H9 (cell line): Measurements from ENCODE around the gene TFDP1. TPM values are rescaled to one million over a fixed set of nuclear protein-coding genes. Genes with fewer than 3 reads are reported as not detected.
A peak's percentile ranks its signal among the peaks of the same experiment; 100 is the strongest.

Experiments used
- DNase-seq: peaks from one replicate; pipeline ENCODE4 v3.0.0-alpha.2; 2017
- H2AFZ ChIP-seq: one replicate; pipeline ENCODE4 v1.6.1; 2013; ENCODE audit warnings: mild to moderate bottlenecking, low read length, control low read depth, moderate library complexity
- H2AK5ac ChIP-seq: 2 replicates; pipeline ENCODE4 v1.6.1; 2013; ENCODE audit warnings: low read length, control low read depth, mixed read lengths; ENCODE audit not compliant: insufficient read length
- H2BK120ac ChIP-seq: one replicate; pipeline ENCODE4 v1.6.1; 2013; ENCODE audit warnings: low read depth, mild to moderate bottlenecking, low read length, control low read depth, inconsistent platforms; ENCODE audit not compliant: poor library complexity, severe bottlenecking
- H2BK12ac ChIP-seq: 2 replicates; pipeline ENCODE4 v1.6.1; 2013; ENCODE audit warnings: low read length, control low read depth, mixed read lengths, low read depth; ENCODE audit not compliant: insufficient read length
- H2BK15ac ChIP-seq: 2 replicates; pipeline ENCODE4 v1.6.1; 2013; ENCODE audit warnings: low read depth, low read length, control low read depth
- H2BK20ac ChIP-seq: one replicate; pipeline ENCODE4 v1.6.1; 2013; ENCODE audit warnings: low read depth, mild to moderate bottlenecking, low read length, control low read depth, inconsistent platforms; ENCODE audit not compliant: poor library complexity, severe bottlenecking
- H2BK5ac ChIP-seq: 2 replicates; pipeline ENCODE4 v1.6.1; 2013; ENCODE audit warnings: low read length, control low read depth, mixed read lengths; ENCODE audit not compliant: insufficient read length
- H3K14ac ChIP-seq: 2 replicates; pipeline ENCODE4 v1.6.1; 2013; ENCODE audit warnings: low read length, control low read depth; ENCODE audit not compliant: insufficient read depth
- H3K18ac ChIP-seq: 2 replicates; pipeline ENCODE4 v1.6.1; 2013; ENCODE audit warnings: low read depth, mild to moderate bottlenecking, mixed read lengths, low read length, control low read depth; ENCODE audit not compliant: insufficient read length
- H3K23ac ChIP-seq: 2 replicates; pipeline ENCODE4 v1.6.1; 2013; ENCODE audit warnings: low read length, control low read depth, mixed read lengths, low read depth; ENCODE audit not compliant: insufficient read length
- H3K23me2 ChIP-seq: 2 replicates; pipeline ENCODE4 v1.6.1; 2013; ENCODE audit warnings: low read depth, mild to moderate bottlenecking, mixed read lengths, low read length, control low read depth; ENCODE audit not compliant: insufficient read length, poor library complexity, severe bottlenecking
- H3K27ac ChIP-seq: 2 replicates; pipeline ENCODE4 v1.5.1; 2013; ENCODE audit warnings: low read length, control low read depth, mixed read lengths, low read depth; ENCODE audit not compliant: insufficient read length
- H3K27me3 ChIP-seq: 2 replicates; pipeline ENCODE4 v1.6.1; 2013; ENCODE audit warnings: low read length, control low read depth, inconsistent platforms; ENCODE audit not compliant: insufficient read depth
- H3K4ac ChIP-seq: 2 replicates; pipeline ENCODE4 v1.6.1; 2013; ENCODE audit warnings: low read depth, mild to moderate bottlenecking, control low read depth, inconsistent platforms, low read length, moderate library complexity
- H3K4me1 ChIP-seq: 2 replicates; pipeline ENCODE4 v1.6.1; 2013; ENCODE audit warnings: low read length, control low read depth, inconsistent platforms; ENCODE audit not compliant: insufficient read depth
- H3K4me2 ChIP-seq: 2 replicates; pipeline ENCODE4 v1.6.1; 2013; ENCODE audit warnings: low read length, control low read depth, mixed read lengths; ENCODE audit not compliant: insufficient read length, insufficient read depth
- H3K56ac ChIP-seq: 2 replicates; pipeline ENCODE4 v1.6.1; 2013; ENCODE audit warnings: low read depth, mild to moderate bottlenecking, mixed read lengths, low read length, control low read depth; ENCODE audit not compliant: insufficient read length
- H3K79me1 ChIP-seq: 2 replicates; pipeline ENCODE4 v1.6.1; 2013; ENCODE audit warnings: low read depth, mild to moderate bottlenecking, moderate library complexity, low read length, control low read depth, inconsistent platforms; ENCODE audit not compliant: insufficient read depth, poor library complexity, severe bottlenecking
- H3K79me2 ChIP-seq: 2 replicates; pipeline ENCODE4 v1.6.1; 2013; ENCODE audit warnings: low read length, control low read depth, inconsistent platforms; ENCODE audit not compliant: insufficient read depth
- H3K9ac ChIP-seq: 2 replicates; pipeline ENCODE4 v1.6.1; 2013; ENCODE audit warnings: low read length, control low read depth, mixed read lengths; ENCODE audit not compliant: insufficient read length; ENCODE audit errors: extremely low read depth
- H3K9me3 ChIP-seq: one replicate; pipeline ENCODE4 v1.6.1; 2013; ENCODE audit warnings: low read depth, low read length, inconsistent platforms; ENCODE audit not compliant: control insufficient read depth
- H3T11ph ChIP-seq: one replicate; pipeline ENCODE4 v1.6.1; 2013; ENCODE audit warnings: mild to moderate bottlenecking, low read length, control low read depth, inconsistent platforms
- H4K20me1 ChIP-seq: one replicate; pipeline ENCODE4 v1.6.1; 2013; ENCODE audit not compliant: control insufficient read depth, insufficient read length, insufficient read depth
- H4K5ac ChIP-seq: 2 replicates; pipeline ENCODE4 v1.6.1; 2013; ENCODE audit warnings: low read depth, mild to moderate bottlenecking, mixed read lengths, low read length, control low read depth; ENCODE audit not compliant: insufficient read length
- H4K8ac ChIP-seq: replicated peaks from 2 replicates; pipeline ENCODE4 v1.6.1; 2013; ENCODE audit warnings: low read length, control low read depth, mixed read lengths, low read depth; ENCODE audit not compliant: insufficient read length
- H4K91ac ChIP-seq: 2 replicates; pipeline ENCODE4 v1.6.1; 2013; ENCODE audit warnings: low read depth, mild to moderate bottlenecking, moderate library complexity, mixed read lengths, low read length, control low read depth; ENCODE audit not compliant: insufficient read length
- H3K27ac Mint-ChIP-seq, 3 experiments: 2 replicates in 2 of 3; 3 replicates in 1 of 3; pipeline ENCODE4 v1.8.0; 2020 to 2021; ENCODE audit warnings: mixed read lengths in 3 of 3, mild to moderate bottlenecking in 1 of 3, moderate library complexity in 1 of 3
- H3K27me3 Mint-ChIP-seq: 2 replicates; pipeline ENCODE4 v1.8.0; 2021; ENCODE audit warnings: low read depth, mild to moderate bottlenecking, moderate library complexity, mixed read lengths
- H3K36me3 Mint-ChIP-seq, 3 experiments: 2 replicates in 2 of 3; 3 replicates in 1 of 3; pipeline ENCODE4 v1.8.0; 2020 to 2021; ENCODE audit warnings: low read depth in 3 of 3, mixed read lengths in 3 of 3; ENCODE audit not compliant: insufficient read depth in 1 of 3
- H3K4me1 Mint-ChIP-seq, 2 experiments: 2 replicates each; pipeline ENCODE4 v1.8.0; 2020; ENCODE audit warnings: mixed read lengths in 2 of 2
- H3K4me3 Mint-ChIP-seq, 2 experiments: 2 replicates in 1 of 2; 3 replicates in 1 of 2; pipeline ENCODE4 v1.8.0; 2020 to 2021; ENCODE audit warnings: mild to moderate bottlenecking in 2 of 2, mixed read lengths in 2 of 2, moderate library complexity in 1 of 2
- H3K9me3 Mint-ChIP-seq, 2 experiments: 2 replicates in 1 of 2; 3 replicates in 1 of 2; pipeline ENCODE4 v1.8.0; 2020; ENCODE audit warnings: mild to moderate bottlenecking in 2 of 2, mixed read lengths in 2 of 2, moderate library complexity in 1 of 2
- WGBS: extraction: QIAGEN DNeasy Blood & Tissue Kit; methylation state at CpG from one replicate; pipeline ENCODE4 v1.1.7; 2013; ENCODE audit warnings: missing lambda C conversion rate, low lambda C conversion rate, mixed read lengths; ENCODE audit not compliant: insufficient read length; ENCODE audit errors: extremely low coverage; 5-methylcytosine and 5-hydroxymethylcytosine counted together
- total RNA-seq: library from RNA; stranded (reverse); gene quantifications from 2 replicates; pipeline ENCODE4 v1.2.1, GENCODE V29; 2021
- TF ChIP-seq, protein P1 (sequence below): fragments of 200-600 bp; sonication (generic); conservative IDR thresholded peaks from 3 replicates; pipeline ENCODE4 v1.8.0; 2021; ENCODE audit warnings: antibody characterized with exemption, mild to moderate bottlenecking

The TFDP1 gene
- total RNA-seq, 1 experiment from 2014 or later, result 111 TPM

DNA sequence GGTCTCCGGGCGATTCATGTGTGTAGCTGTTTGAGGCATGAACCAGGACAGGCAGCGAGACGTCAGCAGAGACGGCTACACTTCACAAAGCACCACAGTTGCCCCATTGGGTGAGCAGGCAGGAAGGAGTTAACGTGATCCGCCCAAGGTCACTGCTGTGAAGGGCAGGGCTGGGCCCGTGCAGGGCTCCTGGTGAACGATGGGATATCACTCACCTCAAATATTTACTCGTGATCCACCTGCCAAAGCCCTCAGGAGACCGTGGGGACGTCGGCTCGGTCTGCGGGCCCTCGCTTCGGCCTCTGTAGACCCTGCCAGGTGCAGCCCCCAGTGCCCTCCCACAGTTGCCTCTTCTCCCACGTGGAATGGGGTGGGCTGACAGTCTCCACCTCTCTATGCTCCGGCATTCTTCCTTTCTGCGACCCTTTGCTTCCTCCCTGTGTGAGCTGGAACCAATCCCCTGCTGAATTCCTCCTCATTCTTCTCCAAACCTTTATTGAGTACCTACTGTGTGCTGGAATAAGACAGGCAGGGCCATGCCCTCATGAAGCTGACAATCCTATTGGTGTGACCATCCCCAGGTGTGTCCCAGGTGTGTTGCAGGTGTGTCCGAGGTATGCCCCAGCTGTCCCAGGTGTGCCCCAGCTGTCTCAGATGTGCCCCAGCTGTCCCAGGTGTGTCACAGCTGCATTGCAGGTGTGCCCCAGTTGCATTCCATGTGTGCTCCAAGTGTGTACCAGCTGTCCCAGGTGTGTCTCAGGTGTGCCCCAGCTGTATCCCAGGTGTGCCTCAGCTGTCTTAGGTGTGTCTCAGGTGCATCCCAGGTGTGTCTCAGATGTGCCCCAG, 80.4 kb downstream of the TFDP1 start:
- no peaks in the 10 kb centered on the region for H3K4me1 ChIP-seq
- no peak overlapping the region for H3K56ac ChIP-seq
- H3K9me3 ChIP-seq, result no peaks in the 10 kb centered on the region
- H3K4ac ChIP-seq, result no peak overlapping the region; the same call in 1 of the 2 replicates
- H3K79me2 ChIP-seq, result no peaks in the 10 kb centered on the region
- no peak overlapping the region for H3K9ac ChIP-seq
- H3K27me3 Mint-ChIP-seq, result peaks cover 3% of the 10 kb centered on the region
- no peak overlapping the region for H3K4me2 ChIP-seq
- H2BK15ac ChIP-seq, result no peak overlapping the region
- H2BK120ac ChIP-seq, result no peak overlapping the region
- H3K4me1 Mint-ChIP-seq, result peaks cover 2 to 8% of the 10 kb centered on the region in 2 experiments; a peak in 2 of 4 replicates
- peaks cover 0 to 5% (median 1%) of the 10 kb centered on the region in 3 experiments; a peak in 3 of 7 replicates for H3K36me3 Mint-ChIP-seq
- no peaks in the 10 kb centered on the region for H4K20me1 ChIP-seq
- no peak overlapping the region for H3K4me3 Mint-ChIP-seq
- no peaks in the 10 kb centered on the region for H3K27me3 ChIP-seq
- H3T11ph ChIP-seq, result no peak overlapping the region
- no peak overlapping the region for H3K27ac ChIP-seq
- H3K27ac Mint-ChIP-seq, result peak overlapping the region in 1 of 3 experiments; percentile 14; a peak in 1 of 7 replicates
- H2AK5ac ChIP-seq, result no peak overlapping the region
- H3K79me1 ChIP-seq, result no peaks in the 10 kb centered on the region
- H3K23ac ChIP-seq, result no peak overlapping the region
- no peak for DNase-seq
- no peak overlapping the region for H2BK20ac ChIP-seq
- H3K9me3 Mint-ChIP-seq, result peaks cover 4 to 11% of the 10 kb centered on the region in 2 experiments; a peak in 3 of 5 replicates
- H3K18ac ChIP-seq, result no peak overlapping the region
- peak overlapping the region; percentile 6 for H4K91ac ChIP-seq
- H4K8ac ChIP-seq, result no peak overlapping the region
- no peak overlapping the region for H3K14ac ChIP-seq
- TF ChIP-seq, protein P1, sequence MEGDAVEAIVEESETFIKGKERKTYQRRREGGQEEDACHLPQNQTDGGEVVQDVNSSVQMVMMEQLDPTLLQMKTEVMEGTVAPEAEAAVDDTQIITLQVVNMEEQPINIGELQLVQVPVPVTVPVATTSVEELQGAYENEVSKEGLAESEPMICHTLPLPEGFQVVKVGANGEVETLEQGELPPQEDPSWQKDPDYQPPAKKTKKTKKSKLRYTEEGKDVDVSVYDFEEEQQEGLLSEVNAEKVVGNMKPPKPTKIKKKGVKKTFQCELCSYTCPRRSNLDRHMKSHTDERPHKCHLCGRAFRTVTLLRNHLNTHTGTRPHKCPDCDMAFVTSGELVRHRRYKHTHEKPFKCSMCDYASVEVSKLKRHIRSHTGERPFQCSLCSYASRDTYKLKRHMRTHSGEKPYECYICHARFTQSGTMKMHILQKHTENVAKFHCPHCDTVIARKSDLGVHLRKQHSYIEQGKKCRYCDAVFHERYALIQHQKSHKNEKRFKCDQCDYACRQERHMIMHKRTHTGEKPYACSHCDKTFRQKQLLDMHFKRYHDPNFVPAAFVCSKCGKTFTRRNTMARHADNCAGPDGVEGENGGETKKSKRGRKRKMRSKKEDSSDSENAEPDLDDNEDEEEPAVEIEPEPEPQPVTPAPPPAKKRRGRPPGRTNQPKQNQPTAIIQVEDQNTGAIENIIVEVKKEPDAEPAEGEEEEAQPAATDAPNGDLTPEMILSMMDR, result no peak
- no peak overlapping the region for H2AFZ ChIP-seq
- H2BK12ac ChIP-seq, result no peak overlapping the region
- H2BK5ac ChIP-seq, result no peak overlapping the region
- H4K5ac ChIP-seq, result no peak overlapping the region
- WGBS, result no CpG with 5 or more reads among the region's 21 CpGs
- no peaks in the 10 kb centered on the region for H3K23me2 ChIP-seq
